Fibroblast of the conjunctiva (primary cell): ENCODE data around the gene EHD3.

Source experiments
- DNase-seq: peaks from one replicate; pipeline ENCODE4 v3.0.0-alpha.2; 2010; ENCODE audit warnings: low read depth

Gene EHD3

DNA sequence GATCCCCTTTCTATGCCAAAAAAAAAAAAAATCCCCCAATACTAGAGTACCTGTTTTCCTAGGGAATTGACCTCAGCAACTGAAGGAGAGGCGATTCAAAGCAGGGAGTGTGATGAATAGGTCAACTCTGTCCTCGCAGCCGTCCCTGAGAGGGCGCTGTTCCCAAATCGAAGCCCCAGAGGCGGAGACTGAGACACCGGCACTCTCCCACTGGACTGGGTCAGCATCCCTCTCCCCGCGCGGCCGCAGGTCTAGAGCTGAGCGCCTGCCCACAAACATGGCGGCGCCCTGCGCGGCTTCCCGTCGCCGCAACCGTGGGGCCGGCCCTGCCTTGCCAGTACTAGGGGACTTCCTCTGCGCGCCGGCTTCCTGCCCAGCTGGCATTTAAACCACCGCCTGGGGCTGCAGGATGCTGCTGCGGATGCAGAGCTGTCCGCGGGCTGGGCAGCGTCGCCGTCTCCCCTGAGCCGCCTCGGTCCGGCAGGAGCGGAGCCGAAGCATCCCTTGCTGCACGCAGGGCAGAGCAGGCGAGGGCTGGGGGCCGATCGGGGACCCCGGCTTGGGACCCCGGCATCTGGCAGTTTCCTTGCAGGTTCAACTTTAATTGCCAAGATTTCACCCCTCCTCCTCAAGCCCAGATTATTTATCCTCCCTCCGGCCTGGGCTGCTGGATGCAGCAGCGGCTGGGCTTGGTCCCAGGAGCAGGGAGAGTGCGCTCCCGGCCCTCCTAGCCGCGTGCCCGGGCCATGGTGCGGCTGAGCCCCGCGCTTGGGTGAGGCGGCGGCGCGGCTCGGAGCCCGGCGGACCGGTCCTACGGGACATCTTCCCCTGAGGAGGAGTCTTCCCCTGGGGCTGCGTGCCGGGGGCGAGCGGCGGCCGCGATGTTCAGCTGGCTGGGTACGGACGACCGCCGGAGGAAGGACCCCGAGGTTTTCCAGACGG is at the start of gene EHD3:
Gene EHD3, plus strand, starts transcription at position 412 of the 942 bp plus-strand sequence. Its CDS starts 470 bp downstream, at position 882.
- peak; percentile 76 for DNase-seq

DNA sequence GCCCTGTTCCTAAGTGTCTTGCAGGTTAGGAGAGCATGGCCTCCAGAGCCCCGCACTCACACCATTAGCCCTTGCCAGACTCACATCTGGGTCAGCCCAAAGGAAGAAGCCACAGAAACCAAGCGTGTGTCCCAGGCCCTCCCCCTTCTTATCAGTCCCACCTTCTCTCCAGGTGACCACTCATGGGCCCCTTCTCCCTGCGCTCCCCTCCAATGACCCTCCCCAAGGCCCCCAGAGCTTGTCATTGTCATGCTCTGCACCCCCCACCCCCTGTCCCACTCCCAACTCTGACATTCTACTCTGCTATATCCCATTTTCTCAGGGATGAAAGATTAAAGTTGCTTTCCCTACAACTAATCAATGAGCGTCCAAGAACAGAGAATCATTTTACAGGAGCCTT is 46.8 kb upstream of the EHD3 start:
- no peak for DNase-seq

DNA sequence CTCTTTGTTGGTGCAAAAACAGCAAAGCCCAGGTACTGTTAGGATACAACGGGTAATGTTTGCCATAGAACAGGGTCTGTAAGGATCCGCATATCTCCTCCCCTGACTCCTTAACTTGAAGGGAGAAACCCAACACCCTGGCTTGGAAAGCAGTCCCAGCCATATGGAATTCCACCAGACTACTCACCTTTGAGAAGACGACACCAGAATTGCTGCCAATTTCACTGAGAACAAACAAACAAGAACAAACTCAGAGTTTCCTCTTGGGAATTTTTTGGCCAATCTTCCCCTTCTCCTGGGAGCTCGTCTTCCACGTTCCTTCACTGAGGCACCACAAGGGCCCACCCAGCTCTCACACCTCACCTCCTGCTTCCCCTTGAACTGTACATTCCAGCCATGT is 45.8 kb upstream of the EHD3 start:
- no peak for DNase-seq

DNA sequence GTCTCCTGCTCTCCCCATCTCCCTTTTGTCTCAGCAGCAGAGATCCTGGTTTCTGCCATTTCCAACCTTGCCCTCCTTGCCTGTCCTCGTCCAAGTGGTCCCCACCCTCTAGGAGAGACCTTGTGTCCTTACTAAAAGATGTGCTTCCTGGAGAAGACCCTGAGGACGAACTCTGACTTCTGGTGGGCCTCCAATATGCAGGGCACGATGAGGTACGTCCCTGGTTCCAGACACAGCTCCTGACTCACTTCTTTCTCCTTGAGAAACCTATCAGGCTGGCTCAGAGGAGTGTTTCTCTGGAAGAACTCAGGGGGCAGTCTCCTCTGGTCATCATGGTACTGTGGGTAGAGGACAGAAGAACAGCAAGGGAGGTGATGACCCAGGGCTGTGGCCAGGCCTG is 44.8 kb upstream of the EHD3 start:
- DNase-seq: no peak

DNA sequence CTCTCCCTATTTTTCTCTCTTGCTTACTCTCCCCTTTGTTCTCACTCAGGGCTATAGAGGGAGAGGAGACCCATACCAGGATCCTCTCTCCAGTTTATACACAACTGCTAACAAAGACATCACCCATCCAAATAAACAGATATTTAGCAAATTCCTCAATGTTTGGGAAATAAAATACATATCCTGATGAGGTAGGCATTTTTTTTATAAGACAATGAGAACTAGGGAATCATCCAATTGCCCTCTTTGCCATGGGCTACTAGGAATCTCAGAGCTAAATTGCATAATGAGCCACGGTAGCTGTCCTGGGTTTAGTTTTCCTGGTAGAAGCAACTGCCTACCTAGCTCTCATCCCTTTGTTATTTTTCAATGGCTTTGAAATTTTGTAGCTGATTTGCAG is 43.8 kb upstream of the EHD3 start:
- no peak for DNase-seq

DNA sequence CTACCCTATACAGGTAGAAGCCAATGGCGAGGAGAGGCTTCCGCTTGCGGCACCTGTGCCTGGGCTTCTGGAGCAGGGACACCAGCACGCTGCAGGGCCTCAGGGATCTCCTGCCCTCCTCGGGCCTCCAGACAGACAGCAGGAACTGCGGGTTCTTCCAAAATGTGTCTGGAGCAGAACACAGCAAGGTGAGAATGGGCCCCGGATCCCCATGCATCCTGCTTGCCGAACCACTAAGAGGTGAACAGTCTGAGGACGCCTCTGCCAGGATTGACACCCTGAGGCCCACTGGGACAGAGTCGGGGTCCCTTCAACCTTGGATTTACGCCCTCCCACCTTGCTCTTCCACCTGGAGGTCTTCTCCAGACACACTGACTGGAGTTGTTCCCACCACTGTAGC is 42.0 kb upstream of the EHD3 start:
- DNase-seq: no peak

DNA sequence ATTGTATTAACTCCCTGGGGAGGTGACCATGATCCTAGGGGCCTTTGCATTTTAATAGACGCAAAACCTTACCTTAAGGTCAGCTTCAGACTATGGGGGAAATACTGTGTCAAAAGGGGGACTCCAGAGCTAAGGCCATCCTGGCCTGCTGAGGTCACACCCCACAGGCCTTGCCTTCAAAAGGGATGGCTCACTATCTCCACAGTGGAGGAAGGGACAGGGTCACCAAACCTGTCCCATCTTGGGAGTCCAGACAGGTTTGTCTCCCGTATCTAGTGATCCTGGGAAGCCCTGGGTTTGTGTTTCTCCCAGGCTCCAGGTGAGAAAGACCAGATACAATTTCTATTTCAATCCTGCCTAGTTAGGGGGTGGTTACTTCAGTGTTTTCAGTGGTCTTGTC is 41.6 kb upstream of the EHD3 start:
- DNase-seq: no peak

DNA sequence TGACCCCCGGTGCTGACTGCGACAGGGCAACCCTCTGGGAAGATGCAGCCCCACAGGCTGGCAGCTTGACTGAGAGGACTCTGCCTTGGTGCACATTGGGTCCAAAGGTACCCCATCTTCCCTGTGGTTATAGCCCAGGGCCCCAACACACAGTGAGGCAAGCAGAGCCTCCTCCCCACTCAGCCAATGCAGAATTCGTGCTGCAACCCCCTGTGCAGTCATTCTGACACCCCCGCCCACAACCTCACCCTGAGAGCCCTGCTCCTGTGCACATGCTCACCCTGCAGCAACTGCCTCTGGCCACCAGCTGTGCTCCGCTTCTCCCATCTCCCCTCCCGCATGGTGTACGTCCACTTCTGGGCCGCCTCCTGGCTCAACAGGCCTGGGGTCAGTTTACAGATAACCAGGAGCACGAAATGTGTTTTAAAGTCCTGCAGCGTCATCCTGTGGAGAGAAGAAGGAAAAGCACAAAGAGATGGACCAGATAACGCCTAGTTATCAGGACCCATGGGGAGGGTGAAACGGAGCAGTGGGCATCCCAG is 41.0 kb upstream of the EHD3 start:
- DNase-seq: no peak

DNA sequence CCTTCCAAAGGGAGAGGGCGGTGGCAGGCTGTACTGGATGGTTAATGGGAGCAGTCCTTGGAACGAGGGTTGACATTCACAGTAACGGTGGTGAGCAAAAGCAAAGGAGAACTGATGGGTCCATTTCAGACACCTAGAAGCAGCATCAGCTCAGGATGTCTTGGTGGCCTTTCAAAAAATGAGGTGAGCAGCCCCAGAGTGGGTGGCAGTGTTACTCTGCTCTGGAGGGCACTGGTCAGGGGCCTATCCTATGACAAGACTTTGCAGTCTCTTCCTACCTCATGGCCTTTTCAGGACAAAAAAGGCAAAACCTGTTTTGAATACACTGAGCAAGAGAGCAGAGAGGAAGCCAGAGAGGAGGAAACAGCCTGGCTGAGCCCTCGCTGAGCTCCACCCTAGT is 40.1 kb upstream of the EHD3 start:
- DNase-seq: no peak

DNA sequence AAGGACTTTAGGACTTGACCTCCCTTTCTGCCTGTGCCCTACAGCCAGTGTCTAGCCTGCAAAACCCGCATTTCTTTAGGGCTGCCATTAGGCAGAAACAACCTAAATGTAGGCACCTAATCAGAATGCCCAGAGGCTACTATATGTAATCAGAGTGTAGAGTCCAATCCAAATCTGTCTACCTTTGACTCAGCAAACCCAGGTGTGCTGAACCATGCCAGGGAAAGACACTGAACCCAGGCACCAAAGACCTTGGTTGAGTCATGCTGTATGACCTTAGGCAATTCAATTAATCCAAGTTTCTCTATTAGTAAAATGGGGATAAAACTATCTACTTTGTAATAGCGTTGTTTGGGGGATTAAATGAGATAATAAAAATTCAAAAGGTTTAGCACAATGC is 37.3 kb upstream of the EHD3 start:
- DNase-seq: no peak

DNA sequence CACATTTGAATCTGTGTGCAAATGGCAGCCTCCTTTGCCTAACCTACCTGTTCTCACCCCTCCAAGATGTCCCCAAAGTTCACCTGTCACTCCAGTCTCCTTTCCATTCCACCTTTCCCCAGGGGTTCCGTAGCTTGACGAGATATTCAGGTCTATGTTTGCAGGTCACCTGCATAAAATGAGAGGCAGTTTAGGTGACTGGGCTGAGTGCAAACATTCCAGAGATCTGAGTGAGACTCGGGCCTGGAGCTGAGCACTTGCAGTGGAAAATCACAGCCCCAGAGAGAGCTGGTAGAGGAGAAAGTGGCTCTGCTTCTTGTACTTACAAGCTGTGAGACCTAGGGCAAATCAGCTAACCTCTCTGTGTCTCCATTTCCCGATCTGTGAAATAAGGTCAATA is 36.8 kb upstream of the EHD3 start:
- no peak for DNase-seq

DNA sequence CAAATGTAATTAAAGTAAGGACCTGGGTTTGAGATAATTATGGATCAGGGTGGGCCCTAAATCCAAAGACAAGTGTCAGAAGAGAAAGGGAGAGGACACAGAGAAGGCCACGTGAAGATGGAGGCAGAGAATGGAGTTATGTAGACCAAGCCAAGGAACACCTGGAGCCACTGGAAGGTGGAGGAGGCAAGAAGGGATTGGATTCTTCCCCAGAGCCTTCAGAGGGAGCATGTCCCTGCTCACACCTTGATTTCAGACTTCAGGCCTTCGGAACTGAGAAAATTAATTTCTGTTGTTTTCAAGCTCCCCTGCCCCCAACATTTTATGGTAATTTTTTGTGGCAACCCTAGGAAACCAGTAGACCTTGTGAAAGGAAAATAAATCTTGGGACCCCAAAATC is 36.3 kb upstream of the EHD3 start:
- DNase-seq: no peak

DNA sequence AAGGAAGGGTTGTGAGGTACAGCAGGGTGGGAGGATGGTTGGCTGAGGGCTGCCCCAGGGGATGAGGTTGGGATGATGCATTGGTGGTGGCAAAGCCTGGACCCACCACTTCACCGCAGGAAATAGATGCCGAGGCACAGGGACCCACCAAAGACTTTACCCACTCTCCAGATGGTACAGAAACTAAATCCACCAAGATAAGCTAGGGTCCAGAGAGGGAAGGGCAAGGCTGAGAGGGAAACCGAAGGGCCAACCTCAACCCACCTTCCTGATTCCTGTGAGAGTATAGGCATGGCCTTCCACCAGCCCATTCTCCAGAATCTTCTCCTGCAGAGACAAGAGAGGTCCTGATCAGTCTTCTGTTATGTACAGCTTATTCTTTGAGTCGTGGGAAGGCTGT is 34.7 kb upstream of the EHD3 start:
- DNase-seq: no peak

DNA sequence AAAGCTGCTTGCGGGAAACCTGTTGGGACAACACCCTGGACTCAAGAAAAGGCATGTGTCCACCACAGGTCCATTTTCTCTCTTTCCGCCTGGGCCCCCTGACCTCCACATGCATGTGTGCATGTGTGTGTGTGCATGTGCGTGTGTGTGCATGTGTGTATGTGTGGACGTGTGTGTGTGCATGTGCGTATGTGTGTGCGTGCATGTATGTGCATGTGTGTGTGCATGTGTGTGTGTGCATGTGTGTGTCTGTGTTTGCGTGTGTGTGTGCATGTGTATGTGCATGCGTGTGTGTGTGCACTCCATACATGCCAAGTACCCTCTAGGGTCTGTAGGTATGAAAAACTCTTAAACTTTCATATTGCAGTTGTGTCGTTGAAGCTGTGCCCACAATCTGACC is 33.0 kb upstream of the EHD3 start:
- DNase-seq: no peak

DNA sequence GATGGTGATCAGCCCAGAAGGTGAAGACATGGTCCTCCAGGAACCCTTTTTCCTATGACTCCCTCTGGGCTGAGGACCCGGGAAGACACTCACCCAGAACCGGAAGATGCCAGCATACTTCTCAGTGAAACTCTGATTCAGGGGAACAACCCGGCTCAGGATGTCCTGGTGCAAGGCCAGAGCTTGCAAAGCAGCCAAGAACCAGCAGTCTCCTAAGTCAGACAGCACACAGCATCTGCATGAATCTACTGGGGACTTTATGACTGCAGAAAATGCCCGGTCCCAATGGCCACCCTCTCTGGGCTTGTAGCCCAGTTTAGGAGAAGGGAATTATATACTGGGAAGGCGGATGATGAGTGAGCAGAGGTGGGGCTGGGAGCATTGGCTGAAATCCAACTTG is 31.9 kb upstream of the EHD3 start:
- DNase-seq: no peak

DNA sequence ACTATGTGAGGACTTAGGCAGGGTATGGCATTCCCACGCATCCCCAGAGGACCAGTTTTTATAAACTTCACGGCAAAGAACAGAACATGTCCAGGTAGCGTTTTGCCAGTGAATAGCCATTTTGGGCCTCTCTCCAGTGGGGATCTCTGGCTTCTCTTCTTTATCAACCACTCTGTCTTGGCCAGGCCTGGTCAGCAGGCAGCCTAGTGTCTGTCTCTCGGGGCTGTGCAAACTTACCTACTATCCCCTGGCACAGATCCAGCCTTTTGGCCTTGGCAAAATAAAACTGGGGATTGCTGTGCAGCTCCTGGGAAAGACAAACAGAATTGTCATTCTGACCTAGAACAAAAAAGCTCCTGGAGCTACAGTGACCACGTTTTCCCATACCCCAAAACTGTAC is 31.1 kb upstream of the EHD3 start:
- DNase-seq: no peak

DNA sequence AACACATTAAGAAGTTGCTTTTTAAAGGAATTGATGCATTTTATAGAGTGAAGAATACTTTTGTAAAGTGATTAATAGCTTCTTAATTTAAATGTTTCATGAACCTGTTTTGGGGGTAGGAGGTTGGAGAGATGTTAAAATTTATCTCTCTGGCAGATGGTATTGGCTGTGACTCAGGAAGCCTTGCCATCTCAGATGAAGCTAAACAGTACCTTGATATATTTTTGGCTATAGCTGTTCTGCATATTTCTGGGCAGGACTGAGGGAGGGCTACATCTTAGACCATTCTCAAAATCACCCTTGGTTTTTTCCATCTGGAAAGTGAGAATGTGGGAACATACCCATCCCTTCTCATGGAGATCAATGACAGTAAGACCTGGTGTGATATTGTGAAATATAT is 30.0 kb upstream of the EHD3 start:
- DNase-seq: no peak

DNA sequence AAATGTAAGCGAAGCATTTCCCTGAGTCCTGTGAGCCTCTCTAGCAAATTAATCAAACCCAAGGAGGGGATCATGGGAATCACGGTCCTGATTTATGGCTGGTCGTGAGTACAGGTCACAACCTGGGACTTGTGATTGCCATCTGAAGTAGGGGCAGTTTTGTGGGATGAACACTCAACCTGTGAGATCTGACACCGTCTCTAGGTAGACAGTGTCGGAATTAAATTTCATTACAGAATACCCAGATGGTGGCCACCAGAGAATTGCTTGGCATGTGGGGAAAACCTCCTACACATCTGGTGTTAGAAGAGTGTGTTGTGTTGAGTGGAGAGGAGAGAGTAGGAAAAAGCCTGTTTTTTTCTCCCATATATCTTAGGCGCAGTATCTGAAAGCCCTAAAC is 29.2 kb upstream of the EHD3 start:
- no peak for DNase-seq

DNA sequence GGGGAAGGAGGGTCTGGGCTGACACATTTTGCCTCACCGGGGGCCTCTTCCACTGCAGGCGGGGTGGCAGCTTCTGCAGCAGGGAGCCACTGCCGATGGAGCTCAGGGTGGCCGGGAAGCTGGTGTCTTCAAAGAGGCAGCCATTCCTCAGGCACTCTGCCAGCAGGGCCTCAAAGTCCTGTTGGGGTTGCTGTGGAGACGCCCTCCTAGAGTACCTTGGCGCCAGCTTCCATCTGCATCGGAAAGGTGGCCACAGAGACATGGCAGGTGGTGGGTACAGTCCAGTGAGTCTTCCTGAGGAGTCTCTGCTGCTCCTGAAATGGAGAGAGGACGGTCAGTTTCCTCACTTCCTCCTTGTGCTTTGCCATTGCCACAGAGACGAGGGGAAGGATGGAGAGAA is 28.8 kb upstream of the EHD3 start:
- no peak for DNase-seq

DNA sequence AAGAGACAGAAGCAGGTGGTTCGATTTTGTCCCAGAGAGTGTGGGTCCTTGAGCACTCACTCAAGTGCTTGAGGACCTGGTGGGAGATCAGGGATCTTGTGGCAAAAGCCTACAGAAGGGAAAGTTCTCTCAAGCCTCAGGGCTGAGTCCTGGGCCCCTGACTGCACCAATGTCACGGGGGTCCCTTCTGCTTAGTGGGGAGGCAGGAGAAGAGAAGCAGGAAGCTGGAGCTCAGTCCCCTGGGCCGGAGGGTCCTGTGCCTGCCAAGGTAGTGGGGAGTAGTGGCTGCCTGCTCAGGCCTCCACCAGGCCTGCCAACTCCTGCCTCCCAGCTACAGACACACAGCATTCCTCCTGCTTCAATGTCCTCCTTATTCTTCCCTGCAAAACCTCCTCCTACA is 28.3 kb upstream of the EHD3 start:
- no peak for DNase-seq

DNA sequence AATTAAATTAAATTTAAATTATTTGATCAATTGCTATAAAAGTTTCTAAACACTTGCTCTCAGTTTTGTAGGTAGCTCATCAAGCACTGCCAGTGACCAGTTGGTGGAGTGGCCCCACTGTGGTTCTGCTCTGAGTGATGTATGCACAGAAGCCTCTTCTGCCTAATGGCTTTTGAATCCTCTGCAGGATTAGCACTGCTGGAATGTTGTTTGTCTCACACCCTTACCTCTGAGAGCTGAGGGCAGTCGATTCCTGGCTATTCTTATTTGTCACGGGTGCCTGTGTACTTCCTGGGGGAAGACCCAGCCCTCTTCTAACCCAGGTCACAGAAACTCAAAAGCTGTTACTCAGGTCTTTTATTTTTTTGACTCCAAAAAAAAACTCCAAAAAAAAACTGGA is 26.2 kb upstream of the EHD3 start:
- DNase-seq: no peak

DNA sequence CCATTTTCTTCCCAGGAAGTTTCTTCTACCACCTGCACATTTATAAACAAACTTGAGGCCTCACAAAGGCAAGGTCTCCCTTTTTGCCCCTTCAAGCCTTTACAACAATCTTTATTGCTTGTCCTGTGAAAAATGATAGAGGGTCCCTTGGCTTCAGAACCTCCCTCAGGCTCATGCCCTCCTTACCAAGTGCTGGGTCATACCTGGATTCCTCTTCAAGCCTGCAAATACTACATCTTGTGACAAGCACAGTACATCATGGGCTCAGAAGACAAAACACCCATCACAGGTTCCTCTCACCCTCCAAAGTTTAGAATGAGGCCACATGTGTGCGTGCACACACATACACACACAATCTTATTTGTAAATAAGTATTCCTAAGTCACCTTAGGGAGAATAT is 25.7 kb upstream of the EHD3 start:
- DNase-seq: no peak

DNA sequence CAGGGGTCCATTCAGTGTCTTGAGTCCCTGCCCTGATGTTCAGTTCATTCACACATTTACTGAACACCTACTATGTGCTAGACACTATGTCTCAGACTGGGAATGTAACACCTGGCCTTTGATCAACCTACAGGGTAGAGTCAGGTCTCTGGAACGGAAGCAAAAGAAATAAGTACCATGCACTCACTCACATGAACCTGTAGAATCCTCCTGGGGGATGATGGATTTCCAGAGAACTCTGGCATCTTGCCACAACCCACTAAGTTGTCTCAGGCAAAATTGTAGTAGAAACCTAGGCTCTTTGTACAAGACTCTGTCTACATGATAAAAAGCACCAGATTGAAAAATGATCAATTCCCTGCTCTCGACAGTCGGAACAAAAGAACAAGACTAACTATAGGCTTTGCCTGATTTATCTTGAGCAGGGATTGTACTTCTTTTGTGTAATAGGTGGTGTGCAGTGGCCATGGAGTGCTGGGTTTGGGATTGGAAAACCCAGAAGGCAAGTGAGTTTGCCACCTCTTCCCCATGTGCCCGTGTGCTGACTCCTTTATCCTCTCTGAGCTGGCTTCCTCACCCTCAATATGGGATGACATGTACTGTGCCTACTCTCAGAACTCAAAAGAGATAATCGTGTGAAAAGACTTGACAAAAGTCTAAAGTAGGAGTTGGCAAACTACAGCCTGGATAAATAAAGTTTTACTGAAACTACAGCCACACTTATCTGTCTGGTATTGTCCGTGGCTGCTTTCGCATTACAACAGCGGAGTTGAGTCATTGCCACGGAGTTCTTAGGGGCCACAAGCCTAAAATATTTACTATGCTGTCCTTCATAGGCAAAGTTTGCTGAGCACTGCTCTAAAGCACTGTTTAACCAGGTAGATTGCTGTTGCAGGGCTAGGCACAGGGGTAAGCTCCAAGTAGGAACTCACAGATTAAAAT is 21.0 kb upstream of the EHD3 start:
- DNase-seq: no peak
